Fibroblast of pulmonary artery (primary cell): ENCODE results near the gene NDRG2.
A peak's percentile ranks its signal among the peaks of the same experiment; 100 is the strongest.

ENCODE experiments used
- DNase-seq: peaks from one replicate; pipeline ENCODE4 v3.0.0-alpha.2; 2010; ENCODE audit warnings: low read depth
- H3K4me3 ChIP-seq: replicated peaks from 2 replicates; pipeline ENCODE4 v1.5.1; 2011; ENCODE audit warnings: low read depth, mild to moderate bottlenecking, control low read depth, low read length, moderate library complexity
- TF ChIP-seq, protein P1 (sequence below): IDR thresholded peaks from 2 replicates; pipeline ENCODE4 v1.5.1; 2011; ENCODE audit warnings: mild to moderate bottlenecking, control low read depth, low read length, inconsistent platforms; ENCODE audit errors: missing control alignments

Gene NDRG2

DNA sequence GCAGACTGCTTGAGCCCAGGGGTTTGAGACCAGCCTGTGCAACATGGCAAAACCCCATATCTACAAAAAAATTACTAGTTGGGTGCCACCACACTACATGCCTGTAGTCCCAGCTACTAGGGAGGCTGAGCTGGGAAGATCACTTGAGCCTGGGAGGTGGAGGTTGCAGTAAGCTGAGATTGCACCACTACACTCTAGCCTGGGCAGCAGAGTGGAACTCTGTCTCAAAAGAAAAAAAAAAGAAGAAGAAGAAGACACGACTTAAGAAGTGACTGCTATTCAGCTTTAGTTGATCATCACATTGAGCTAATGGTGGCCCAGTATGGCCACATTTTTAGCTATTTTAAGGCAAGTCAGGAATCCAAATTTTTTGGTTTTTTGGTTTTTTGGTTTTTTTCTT lies 44.0 kb downstream of the NDRG2 start:
- H3K4me3 ChIP-seq = no peak overlapping the region
- TF ChIP-seq, protein P1, sequence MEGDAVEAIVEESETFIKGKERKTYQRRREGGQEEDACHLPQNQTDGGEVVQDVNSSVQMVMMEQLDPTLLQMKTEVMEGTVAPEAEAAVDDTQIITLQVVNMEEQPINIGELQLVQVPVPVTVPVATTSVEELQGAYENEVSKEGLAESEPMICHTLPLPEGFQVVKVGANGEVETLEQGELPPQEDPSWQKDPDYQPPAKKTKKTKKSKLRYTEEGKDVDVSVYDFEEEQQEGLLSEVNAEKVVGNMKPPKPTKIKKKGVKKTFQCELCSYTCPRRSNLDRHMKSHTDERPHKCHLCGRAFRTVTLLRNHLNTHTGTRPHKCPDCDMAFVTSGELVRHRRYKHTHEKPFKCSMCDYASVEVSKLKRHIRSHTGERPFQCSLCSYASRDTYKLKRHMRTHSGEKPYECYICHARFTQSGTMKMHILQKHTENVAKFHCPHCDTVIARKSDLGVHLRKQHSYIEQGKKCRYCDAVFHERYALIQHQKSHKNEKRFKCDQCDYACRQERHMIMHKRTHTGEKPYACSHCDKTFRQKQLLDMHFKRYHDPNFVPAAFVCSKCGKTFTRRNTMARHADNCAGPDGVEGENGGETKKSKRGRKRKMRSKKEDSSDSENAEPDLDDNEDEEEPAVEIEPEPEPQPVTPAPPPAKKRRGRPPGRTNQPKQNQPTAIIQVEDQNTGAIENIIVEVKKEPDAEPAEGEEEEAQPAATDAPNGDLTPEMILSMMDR = no peak
- no peak for DNase-seq

DNA sequence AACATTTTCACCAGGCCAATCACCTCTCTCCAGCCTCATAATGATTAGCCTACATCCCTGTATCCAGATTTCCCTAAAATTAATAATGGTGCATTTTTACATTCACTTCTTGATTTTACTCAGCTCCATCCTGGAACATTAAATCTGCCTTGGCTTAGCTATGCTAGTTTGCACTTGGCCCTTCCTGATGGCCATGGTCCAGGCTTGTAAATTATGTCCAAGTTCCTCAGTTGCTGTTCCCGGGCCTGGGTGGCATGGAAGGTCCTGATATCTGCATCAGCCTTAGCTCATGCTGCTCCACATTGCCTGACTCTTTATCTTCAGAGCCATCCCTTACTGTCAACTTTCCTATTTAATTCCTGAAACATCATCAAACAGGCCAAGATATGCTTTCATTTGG lies 46.2 kb downstream of the NDRG2 start:
- TF ChIP-seq, protein P1 = no peak
- H3K4me3 ChIP-seq = no peak overlapping the region
- no peak for DNase-seq

DNA sequence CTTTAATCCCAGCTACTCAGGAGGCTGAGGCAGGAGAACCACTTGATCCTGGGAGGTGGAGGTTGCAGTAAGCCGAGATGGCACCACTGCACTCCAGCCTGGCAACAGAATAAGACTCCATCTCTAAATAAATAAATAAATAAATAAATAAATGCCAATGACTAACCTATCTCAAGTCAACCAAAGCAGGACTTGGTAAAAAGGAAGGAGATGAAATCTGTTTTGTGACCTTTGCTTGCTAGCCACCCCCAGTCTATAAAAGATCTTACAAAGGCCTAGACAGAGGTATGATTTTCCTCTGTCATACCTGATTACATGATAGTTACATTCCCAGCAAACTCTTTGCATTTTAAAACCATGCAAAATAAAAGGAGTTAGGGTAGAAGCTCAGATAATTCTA lies 48.6 kb downstream of the NDRG2 start:
- H3K4me3 ChIP-seq = no peak overlapping the region
- TF ChIP-seq, protein P1 = no peak
- DNase-seq = no peak

DNA sequence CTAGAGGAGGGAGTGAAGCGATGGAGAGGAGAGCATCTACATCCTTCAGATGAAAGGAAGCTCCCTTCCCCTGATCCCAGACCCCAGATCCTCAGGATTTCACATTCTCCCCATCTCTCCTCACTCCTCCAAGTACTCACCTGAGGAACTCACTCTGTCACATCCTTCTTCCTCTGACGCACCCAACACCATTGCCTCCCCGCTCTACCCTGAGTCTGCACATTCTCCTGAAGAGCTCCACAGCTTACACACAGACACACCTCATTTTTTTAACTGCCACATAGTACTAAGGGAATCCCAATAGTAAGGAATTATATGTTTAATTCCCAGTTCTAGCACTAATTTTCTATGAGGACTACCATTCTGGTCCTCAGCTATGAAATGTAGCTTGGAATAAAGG lies 51.4 kb downstream of the NDRG2 start:
- DNase-seq = no peak
- TF ChIP-seq, protein P1 = no peak
- H3K4me3 ChIP-seq = no peak overlapping the region

DNA sequence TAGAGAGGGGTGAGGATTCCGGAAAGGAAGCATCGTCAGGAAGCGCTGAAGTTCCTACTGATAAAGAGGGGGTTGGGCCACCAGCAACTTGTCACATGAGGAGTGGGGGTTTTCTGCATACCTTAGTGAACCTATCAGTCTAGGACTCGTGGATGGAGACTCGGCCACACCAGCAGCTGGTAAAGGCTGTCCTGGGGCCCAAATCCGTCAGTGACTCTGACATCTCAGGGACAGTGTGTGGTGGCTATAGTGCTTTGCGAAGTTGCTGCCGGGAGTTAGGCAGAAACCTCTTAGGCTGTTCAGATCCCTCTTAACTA lies 53.2 kb downstream of the NDRG2 start:
- no peak overlapping the region for H3K4me3 ChIP-seq
- TF ChIP-seq, protein P1 = no peak
- DNase-seq = no peak

DNA sequence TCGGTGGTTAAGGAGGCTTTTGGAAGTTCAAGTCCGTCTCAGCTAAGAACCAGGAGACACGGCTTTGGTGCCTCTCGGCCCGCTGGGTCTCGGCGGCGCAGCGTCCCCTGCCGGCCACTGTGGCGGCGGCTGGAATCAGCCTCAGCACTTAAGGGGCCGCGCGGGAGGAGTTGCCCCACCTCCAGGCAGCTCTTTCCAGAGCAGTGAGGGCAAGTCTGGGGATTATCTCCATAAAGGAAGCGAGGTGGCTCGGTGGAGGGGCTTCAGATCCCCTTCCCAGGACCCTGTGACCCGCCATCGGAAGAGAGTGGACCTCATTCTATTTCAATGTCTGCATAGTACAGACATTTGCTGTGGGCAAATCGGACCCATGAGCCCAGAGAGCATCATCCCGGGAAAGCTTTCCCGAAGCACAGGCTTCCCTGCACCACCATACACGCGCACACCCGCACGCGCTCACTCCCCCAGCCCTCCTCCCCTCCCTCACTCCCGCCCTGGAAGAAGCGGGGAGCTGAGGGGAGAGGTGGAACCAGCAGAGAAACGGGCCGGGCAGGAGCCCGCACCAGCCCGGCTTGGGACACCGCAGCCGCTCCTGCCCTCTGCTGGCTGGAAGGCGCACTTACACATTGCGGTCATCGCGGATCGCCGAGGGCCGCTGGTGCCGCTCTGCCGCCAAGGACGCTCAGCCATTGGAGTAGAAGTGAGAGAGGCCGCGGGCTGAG lies 53.7 kb downstream of the NDRG2 start:
- TF ChIP-seq, protein P1 = peak; percentile 92
- DNase-seq = peak; percentile 90
- H3K4me3 ChIP-seq = peak overlapping the region; percentile 72

DNA sequence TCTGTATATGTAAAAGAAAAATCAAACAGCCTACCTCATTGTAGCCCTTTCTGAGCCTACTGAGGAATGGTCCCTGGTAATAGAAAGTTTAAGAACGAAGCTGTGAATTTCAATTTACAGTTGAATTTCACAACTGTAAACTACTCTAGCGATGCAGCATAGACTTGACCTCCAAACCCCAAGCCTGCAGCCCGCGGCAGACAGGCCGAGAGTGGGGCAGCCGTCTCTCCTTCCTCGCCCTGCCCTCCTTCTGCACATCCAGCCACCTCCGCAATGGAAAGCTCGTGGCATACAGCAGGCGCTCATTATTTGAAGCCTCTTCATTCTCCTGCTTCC lies 54.2 kb downstream of the NDRG2 start:
- peak overlapping the region; percentile 72 for H3K4me3 ChIP-seq
- TF ChIP-seq, protein P1 = no peak
- DNase-seq = no peak
